H9 (cell line): ENCODE results near the gene PHOX2B. TPM values are rescaled to one million over a fixed set of nuclear protein-coding genes. Genes with fewer than 3 reads are reported as not detected.

ENCODE experiments used
- DNase-seq: peaks from one replicate; pipeline ENCODE4 v3.0.0-alpha.2; 2017
- H2AFZ ChIP-seq: one replicate; pipeline ENCODE4 v1.6.1; 2013; ENCODE audit warnings: mild to moderate bottlenecking, low read length, control low read depth, moderate library complexity
- H2AK5ac ChIP-seq: 2 replicates; pipeline ENCODE4 v1.6.1; 2013; ENCODE audit warnings: low read length, control low read depth, mixed read lengths; ENCODE audit not compliant: insufficient read length
- H2BK120ac ChIP-seq: one replicate; pipeline ENCODE4 v1.6.1; 2013; ENCODE audit warnings: low read depth, mild to moderate bottlenecking, low read length, control low read depth, inconsistent platforms; ENCODE audit not compliant: poor library complexity, severe bottlenecking
- H2BK12ac ChIP-seq: 2 replicates; pipeline ENCODE4 v1.6.1; 2013; ENCODE audit warnings: low read length, control low read depth, mixed read lengths, low read depth; ENCODE audit not compliant: insufficient read length
- H2BK15ac ChIP-seq: 2 replicates; pipeline ENCODE4 v1.6.1; 2013; ENCODE audit warnings: low read depth, low read length, control low read depth
- H2BK20ac ChIP-seq: one replicate; pipeline ENCODE4 v1.6.1; 2013; ENCODE audit warnings: low read depth, mild to moderate bottlenecking, low read length, control low read depth, inconsistent platforms; ENCODE audit not compliant: poor library complexity, severe bottlenecking
- H2BK5ac ChIP-seq: 2 replicates; pipeline ENCODE4 v1.6.1; 2013; ENCODE audit warnings: low read length, control low read depth, mixed read lengths; ENCODE audit not compliant: insufficient read length
- H3K14ac ChIP-seq: 2 replicates; pipeline ENCODE4 v1.6.1; 2013; ENCODE audit warnings: low read length, control low read depth; ENCODE audit not compliant: insufficient read depth
- H3K18ac ChIP-seq: 2 replicates; pipeline ENCODE4 v1.6.1; 2013; ENCODE audit warnings: low read depth, mild to moderate bottlenecking, mixed read lengths, low read length, control low read depth; ENCODE audit not compliant: insufficient read length
- H3K23ac ChIP-seq: 2 replicates; pipeline ENCODE4 v1.6.1; 2013; ENCODE audit warnings: low read length, control low read depth, mixed read lengths, low read depth; ENCODE audit not compliant: insufficient read length
- H3K23me2 ChIP-seq: 2 replicates; pipeline ENCODE4 v1.6.1; 2013; ENCODE audit warnings: low read depth, mild to moderate bottlenecking, mixed read lengths, low read length, control low read depth; ENCODE audit not compliant: insufficient read length, poor library complexity, severe bottlenecking
- H3K27ac ChIP-seq: 2 replicates; pipeline ENCODE4 v1.5.1; 2013; ENCODE audit warnings: low read length, control low read depth, mixed read lengths, low read depth; ENCODE audit not compliant: insufficient read length
- H3K27me3 ChIP-seq: 2 replicates; pipeline ENCODE4 v1.6.1; 2013; ENCODE audit warnings: low read length, control low read depth, inconsistent platforms; ENCODE audit not compliant: insufficient read depth
- H3K4ac ChIP-seq: 2 replicates; pipeline ENCODE4 v1.6.1; 2013; ENCODE audit warnings: low read depth, mild to moderate bottlenecking, control low read depth, inconsistent platforms, low read length, moderate library complexity
- H3K4me1 ChIP-seq: 2 replicates; pipeline ENCODE4 v1.6.1; 2013; ENCODE audit warnings: low read length, control low read depth, inconsistent platforms; ENCODE audit not compliant: insufficient read depth
- H3K4me2 ChIP-seq: 2 replicates; pipeline ENCODE4 v1.6.1; 2013; ENCODE audit warnings: low read length, control low read depth, mixed read lengths; ENCODE audit not compliant: insufficient read length, insufficient read depth
- H3K56ac ChIP-seq: 2 replicates; pipeline ENCODE4 v1.6.1; 2013; ENCODE audit warnings: low read depth, mild to moderate bottlenecking, mixed read lengths, low read length, control low read depth; ENCODE audit not compliant: insufficient read length
- H3K79me1 ChIP-seq: 2 replicates; pipeline ENCODE4 v1.6.1; 2013; ENCODE audit warnings: low read depth, mild to moderate bottlenecking, moderate library complexity, low read length, control low read depth, inconsistent platforms; ENCODE audit not compliant: insufficient read depth, poor library complexity, severe bottlenecking
- H3K79me2 ChIP-seq: 2 replicates; pipeline ENCODE4 v1.6.1; 2013; ENCODE audit warnings: low read length, control low read depth, inconsistent platforms; ENCODE audit not compliant: insufficient read depth
- H3K9ac ChIP-seq: 2 replicates; pipeline ENCODE4 v1.6.1; 2013; ENCODE audit warnings: low read length, control low read depth, mixed read lengths; ENCODE audit not compliant: insufficient read length; ENCODE audit errors: extremely low read depth
- H3K9me3 ChIP-seq: one replicate; pipeline ENCODE4 v1.6.1; 2013; ENCODE audit warnings: low read depth, low read length, inconsistent platforms; ENCODE audit not compliant: control insufficient read depth
- H3T11ph ChIP-seq: one replicate; pipeline ENCODE4 v1.6.1; 2013; ENCODE audit warnings: mild to moderate bottlenecking, low read length, control low read depth, inconsistent platforms
- H4K20me1 ChIP-seq: one replicate; pipeline ENCODE4 v1.6.1; 2013; ENCODE audit not compliant: control insufficient read depth, insufficient read length, insufficient read depth
- H4K5ac ChIP-seq: 2 replicates; pipeline ENCODE4 v1.6.1; 2013; ENCODE audit warnings: low read depth, mild to moderate bottlenecking, mixed read lengths, low read length, control low read depth; ENCODE audit not compliant: insufficient read length
- H4K8ac ChIP-seq: replicated peaks from 2 replicates; pipeline ENCODE4 v1.6.1; 2013; ENCODE audit warnings: low read length, control low read depth, mixed read lengths, low read depth; ENCODE audit not compliant: insufficient read length
- H4K91ac ChIP-seq: 2 replicates; pipeline ENCODE4 v1.6.1; 2013; ENCODE audit warnings: low read depth, mild to moderate bottlenecking, moderate library complexity, mixed read lengths, low read length, control low read depth; ENCODE audit not compliant: insufficient read length
- H3K27ac Mint-ChIP-seq, 3 experiments: 2 replicates in 2 of 3; 3 replicates in 1 of 3; pipeline ENCODE4 v1.8.0; 2020 to 2021; ENCODE audit warnings: mixed read lengths in 3 of 3, mild to moderate bottlenecking in 1 of 3, moderate library complexity in 1 of 3
- H3K27me3 Mint-ChIP-seq: 2 replicates; pipeline ENCODE4 v1.8.0; 2021; ENCODE audit warnings: low read depth, mild to moderate bottlenecking, moderate library complexity, mixed read lengths
- H3K36me3 Mint-ChIP-seq, 3 experiments: 2 replicates in 2 of 3; 3 replicates in 1 of 3; pipeline ENCODE4 v1.8.0; 2020 to 2021; ENCODE audit warnings: low read depth in 3 of 3, mixed read lengths in 3 of 3; ENCODE audit not compliant: insufficient read depth in 1 of 3
- H3K4me1 Mint-ChIP-seq, 2 experiments: 2 replicates each; pipeline ENCODE4 v1.8.0; 2020; ENCODE audit warnings: mixed read lengths in 2 of 2
- H3K4me3 Mint-ChIP-seq, 2 experiments: 2 replicates in 1 of 2; 3 replicates in 1 of 2; pipeline ENCODE4 v1.8.0; 2020 to 2021; ENCODE audit warnings: mild to moderate bottlenecking in 2 of 2, mixed read lengths in 2 of 2, moderate library complexity in 1 of 2
- H3K9me3 Mint-ChIP-seq, 2 experiments: 2 replicates in 1 of 2; 3 replicates in 1 of 2; pipeline ENCODE4 v1.8.0; 2020; ENCODE audit warnings: mild to moderate bottlenecking in 2 of 2, mixed read lengths in 2 of 2, moderate library complexity in 1 of 2
- CTCF ChIP-seq: fragments of 200-600 bp; sonication (generic); conservative IDR thresholded peaks from 3 replicates; pipeline ENCODE4 v1.8.0; 2021; ENCODE audit warnings: antibody characterized with exemption, mild to moderate bottlenecking
- WGBS: extraction: QIAGEN DNeasy Blood & Tissue Kit; methylation state at CpG from one replicate; pipeline ENCODE4 v1.1.7; 2013; ENCODE audit warnings: missing lambda C conversion rate, low lambda C conversion rate, mixed read lengths; ENCODE audit not compliant: insufficient read length; ENCODE audit errors: extremely low coverage; 5-methylcytosine and 5-hydroxymethylcytosine counted together
- total RNA-seq: library from RNA; stranded (reverse); gene quantifications from 2 replicates; pipeline ENCODE4 v1.2.1, GENCODE V29; 2021

PHOX2B gene
- total RNA-seq, 1 experiment from 2014 or later, result not detected

DNA sequence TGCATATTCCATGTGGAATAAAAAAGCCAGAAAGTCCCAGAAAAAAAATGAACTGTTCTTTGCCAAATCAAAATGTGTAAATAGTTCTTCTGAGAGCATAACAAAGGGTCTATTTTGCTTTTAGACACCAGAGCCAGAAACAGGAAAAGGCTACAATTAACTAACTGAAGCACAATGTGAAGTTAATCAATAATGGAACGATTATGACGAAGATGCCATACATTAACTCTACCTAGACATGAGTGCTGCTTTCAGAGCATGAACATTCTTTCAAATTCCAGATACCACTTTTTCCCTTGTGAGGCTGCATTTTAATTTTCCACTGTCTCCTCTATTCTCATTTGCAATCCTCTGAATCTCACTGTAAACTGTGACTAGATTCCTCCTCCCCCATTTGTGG, 48.7 kb upstream of the PHOX2B start:
- Histone ChIP-seq H3K23ac (no peak overlapping the region), H2BK5ac (no peak overlapping the region), H3K9me3 (no peaks in the 10 kb centered on the region), H3K4me2 (no peak overlapping the region), H4K91ac (no peak overlapping the region), H3K4me1 (peaks cover 9% of the 10 kb centered on the region; the same call in 1 of the 2 replicates), H2BK15ac (no peak overlapping the region), H3K4ac (no peak overlapping the region), H3K14ac (no peak overlapping the region), H2BK120ac (no peak overlapping the region), H3T11ph (no peak overlapping the region), H3K23me2 (no peaks in the 10 kb centered on the region), H2BK12ac (no peak overlapping the region), H4K8ac (no peak overlapping the region), H3K56ac (no peak overlapping the region), H4K20me1 (no peaks in the 10 kb centered on the region), H2AFZ (no peak overlapping the region), H3K79me2 (no peaks in the 10 kb centered on the region), H3K27me3 (no peaks in the 10 kb centered on the region), H3K79me1 (no peaks in the 10 kb centered on the region), H2AK5ac (no peak overlapping the region), H3K27ac (no peak overlapping the region), H3K9ac (no peak overlapping the region), H3K18ac (no peak overlapping the region), H4K5ac (no peak overlapping the region), H2BK20ac (no peak overlapping the region)
- H3K4me1 Mint-ChIP-seq, result peaks cover 22 to 38% of the 10 kb centered on the region in 2 experiments
- WGBS, result no CpG with 5 or more reads among the region's 2 CpGs
- H3K4me3 Mint-ChIP-seq, result no peak overlapping the region
- DNase-seq, result no peak
- H3K27ac Mint-ChIP-seq, result no peak overlapping the region
- TF ChIP-seq CTCF, result no peak
- peaks cover 0 to 3% of the 10 kb centered on the region in 2 experiments; a peak in 1 of 5 replicates for H3K9me3 Mint-ChIP-seq
- H3K27me3 Mint-ChIP-seq, result peaks cover 25% of the 10 kb centered on the region
- no peaks in the 10 kb centered on the region for H3K36me3 Mint-ChIP-seq
